ENCODE measurements around the gene TBC1D2.

DNA sequence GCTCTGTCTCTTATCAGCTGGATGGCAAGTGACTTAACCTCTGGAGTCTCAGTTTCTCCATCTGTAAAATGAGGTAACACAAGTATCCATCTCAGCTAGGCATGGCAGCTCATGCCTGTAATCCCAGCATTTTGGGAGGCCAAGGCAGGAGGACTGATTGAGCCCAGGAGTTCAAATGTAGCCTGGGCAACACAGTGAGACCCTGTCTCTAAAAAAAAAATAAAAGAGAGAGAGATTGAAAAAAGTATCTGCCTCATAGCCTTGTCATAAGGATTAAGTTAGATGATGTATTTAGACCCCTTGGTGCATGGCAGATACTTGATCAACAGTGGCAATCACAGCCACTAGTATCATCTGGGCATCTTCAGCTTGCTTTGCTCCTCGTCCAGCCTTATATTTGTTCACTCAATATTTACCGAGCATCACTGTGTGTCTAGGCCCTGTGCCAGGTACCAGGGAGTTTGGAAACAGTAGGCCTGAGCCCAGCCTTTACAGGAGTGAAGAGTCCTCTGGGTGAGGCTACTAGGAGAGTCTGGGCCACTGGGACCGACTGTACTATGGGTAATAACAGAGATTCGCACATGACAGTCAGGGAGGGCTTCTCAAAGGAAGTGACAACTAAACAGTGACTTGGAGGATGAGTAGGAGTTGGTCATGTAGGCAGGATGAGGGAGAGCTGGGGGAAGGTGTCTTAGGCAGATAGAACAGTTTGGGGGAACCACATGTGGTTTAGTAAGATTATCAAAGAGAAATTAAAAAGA lies 97.2 kb downstream of the TBC1D2 start:
- TF ChIP-seq, protein P1, sequence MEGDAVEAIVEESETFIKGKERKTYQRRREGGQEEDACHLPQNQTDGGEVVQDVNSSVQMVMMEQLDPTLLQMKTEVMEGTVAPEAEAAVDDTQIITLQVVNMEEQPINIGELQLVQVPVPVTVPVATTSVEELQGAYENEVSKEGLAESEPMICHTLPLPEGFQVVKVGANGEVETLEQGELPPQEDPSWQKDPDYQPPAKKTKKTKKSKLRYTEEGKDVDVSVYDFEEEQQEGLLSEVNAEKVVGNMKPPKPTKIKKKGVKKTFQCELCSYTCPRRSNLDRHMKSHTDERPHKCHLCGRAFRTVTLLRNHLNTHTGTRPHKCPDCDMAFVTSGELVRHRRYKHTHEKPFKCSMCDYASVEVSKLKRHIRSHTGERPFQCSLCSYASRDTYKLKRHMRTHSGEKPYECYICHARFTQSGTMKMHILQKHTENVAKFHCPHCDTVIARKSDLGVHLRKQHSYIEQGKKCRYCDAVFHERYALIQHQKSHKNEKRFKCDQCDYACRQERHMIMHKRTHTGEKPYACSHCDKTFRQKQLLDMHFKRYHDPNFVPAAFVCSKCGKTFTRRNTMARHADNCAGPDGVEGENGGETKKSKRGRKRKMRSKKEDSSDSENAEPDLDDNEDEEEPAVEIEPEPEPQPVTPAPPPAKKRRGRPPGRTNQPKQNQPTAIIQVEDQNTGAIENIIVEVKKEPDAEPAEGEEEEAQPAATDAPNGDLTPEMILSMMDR (IDR thresholded peaks at IDR 0.05; ENCODE audit: low read depth, low read length): no peak
- TF ChIP-seq POLR2A (IDR thresholded peaks at IDR 0.05; ENCODE audit: extremely low read depth, insufficient read length): no peak
- TF ChIP-seq, protein P2, sequence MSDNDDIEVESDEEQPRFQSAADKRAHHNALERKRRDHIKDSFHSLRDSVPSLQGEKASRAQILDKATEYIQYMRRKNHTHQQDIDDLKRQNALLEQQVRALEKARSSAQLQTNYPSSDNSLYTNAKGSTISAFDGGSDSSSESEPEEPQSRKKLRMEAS (IDR thresholded peaks at IDR 0.05; ENCODE audit: low read depth, low read length): no peak
- no peak for TF ChIP-seq MYC (IDR thresholded peaks at IDR 0.05; ENCODE audit: low read depth, low read length)

All from NB4 (cell line).